ENCODE results near the gene PYDC2.
A peak's percentile ranks its signal among the peaks of the same experiment; 100 is the strongest.
"Not testable (repeated sequence)": the region's sequence is repeated elsewhere in the genome, so short reads cannot be mapped to it uniquely, and the experiment has no call there.

Gene PYDC2

GRCh38 chr3:191470545-191470944 is 9.6 kb downstream of the PYDC2 start:
- DNase-seq, result no peak

- DNase-seq, result no peak
Observed at GRCh38 chr3:191473661-191474198, 12.8 kb downstream of the PYDC2 start.

GRCh38 chr3:191476066-191476772 is 15.3 kb downstream of the PYDC2 start:
- no peak for DNase-seq

GRCh38 chr3:191483994-191484393 is 23.0 kb downstream of the PYDC2 start:
- not testable (repeated sequence) for DNase-seq

- no peak for DNase-seq
Observed at GRCh38 chr3:191484461-191484860, 23.5 kb downstream of the PYDC2 start.

- no peak for DNase-seq
Observed at GRCh38 chr3:191492601-191493000, 31.6 kb downstream of the PYDC2 start.

- DNase-seq, result no peak
Observed at GRCh38 chr3:191493336-191493735, 32.4 kb downstream of the PYDC2 start.

- DNase-seq, result peak; percentile 70
Observed at GRCh38 chr3:191499307-191500080, 38.5 kb downstream of the PYDC2 start.

GRCh38 chr3:191500892-191501291 is 39.9 kb downstream of the PYDC2 start:
- no peak for DNase-seq

GRCh38 chr3:191502583-191502982 is 41.6 kb downstream of the PYDC2 start:
- no peak for DNase-seq

- DNase-seq, result no peak
Observed at GRCh38 chr3:191509078-191509477, 48.1 kb downstream of the PYDC2 start.

Data from DMS79 treated with DMSO at 0.1 percent for 48 hours (cell line).